ENCODE data around the gene ATP5PO. TPM values are rescaled to one million over a fixed set of nuclear protein-coding genes. Genes with fewer than 3 reads are reported as not detected.

ATP5PO gene
- 70.1 and 71.3 TPM in 2 replicates for total RNA-seq (2014; rRNA removed; shearing (Covaris generic))

- peak; percentile 93 for DNase-seq (ENCODE audit: low spot score)
Observed at GRCh38 chr21:33915368-33916199, at the start of gene ATP5PO. Gene ATP5PO (minus strand): TSS chr21:33915804. CDS start chr21:33915763, 41 bp downstream.

- DNase-seq (ENCODE audit: low spot score) = no peak
Observed at GRCh38 chr21:33964706-33965325, 49.2 kb upstream of the ATP5PO start.

GRCh38 chr21:33963848-33964555, 48.4 kb upstream of the ATP5PO start:
- DNase-seq (ENCODE audit: low spot score) = no peak

GRCh38 chr21:33962290-33962689, 46.7 kb upstream of the ATP5PO start:
- DNase-seq (ENCODE audit: low spot score) = no peak

- DNase-seq (ENCODE audit: low spot score) = no peak
Observed at GRCh38 chr21:33961061-33961460, 45.5 kb upstream of the ATP5PO start.

- no peak for DNase-seq (ENCODE audit: low spot score)
Observed at GRCh38 chr21:33959680-33960079, 44.1 kb upstream of the ATP5PO start.

- no peak for DNase-seq (ENCODE audit: low spot score)
Observed at GRCh38 chr21:33954395-33954794, 38.8 kb upstream of the ATP5PO start.

- no peak for DNase-seq (ENCODE audit: low spot score)
Observed at GRCh38 chr21:33951276-33952178, 35.9 kb upstream of the ATP5PO start.

GRCh38 chr21:33950431-33951079, 35.0 kb upstream of the ATP5PO start:
- no peak for DNase-seq (ENCODE audit: low spot score)

- DNase-seq (ENCODE audit: low spot score) = no peak
Observed at GRCh38 chr21:33949516-33950430, 34.2 kb upstream of the ATP5PO start.

GRCh38 chr21:33948951-33949444, 33.4 kb upstream of the ATP5PO start:
- no peak for DNase-seq (ENCODE audit: low spot score)

- peak; percentile 86 for DNase-seq (ENCODE audit: low spot score)
Observed at GRCh38 chr21:33948096-33948950, 32.7 kb upstream of the ATP5PO start.

GRCh38 chr21:33947451-33948095, 32.0 kb upstream of the ATP5PO start:
- DNase-seq (ENCODE audit: low spot score) = peak; percentile 91

- DNase-seq (ENCODE audit: low spot score) = no peak
Observed at GRCh38 chr21:33945652-33946270, 30.2 kb upstream of the ATP5PO start.

GRCh38 chr21:33944185-33944763, 28.7 kb upstream of the ATP5PO start:
- DNase-seq (ENCODE audit: low spot score) = no peak

- DNase-seq (ENCODE audit: low spot score) = no peak
Observed at GRCh38 chr21:33943293-33943692, 27.7 kb upstream of the ATP5PO start.

GRCh38 chr21:33942426-33942825, 26.8 kb upstream of the ATP5PO start:
- DNase-seq (ENCODE audit: low spot score) = no peak

Measured in HT-29 (cell line).